ENCODE measurements around the gene CAPN14.

CAPN14 gene

GRCh38 chr2:31241625-31242270 is 24.4 kb upstream of the CAPN14 start:
- TF ChIP-seq, protein P1, sequence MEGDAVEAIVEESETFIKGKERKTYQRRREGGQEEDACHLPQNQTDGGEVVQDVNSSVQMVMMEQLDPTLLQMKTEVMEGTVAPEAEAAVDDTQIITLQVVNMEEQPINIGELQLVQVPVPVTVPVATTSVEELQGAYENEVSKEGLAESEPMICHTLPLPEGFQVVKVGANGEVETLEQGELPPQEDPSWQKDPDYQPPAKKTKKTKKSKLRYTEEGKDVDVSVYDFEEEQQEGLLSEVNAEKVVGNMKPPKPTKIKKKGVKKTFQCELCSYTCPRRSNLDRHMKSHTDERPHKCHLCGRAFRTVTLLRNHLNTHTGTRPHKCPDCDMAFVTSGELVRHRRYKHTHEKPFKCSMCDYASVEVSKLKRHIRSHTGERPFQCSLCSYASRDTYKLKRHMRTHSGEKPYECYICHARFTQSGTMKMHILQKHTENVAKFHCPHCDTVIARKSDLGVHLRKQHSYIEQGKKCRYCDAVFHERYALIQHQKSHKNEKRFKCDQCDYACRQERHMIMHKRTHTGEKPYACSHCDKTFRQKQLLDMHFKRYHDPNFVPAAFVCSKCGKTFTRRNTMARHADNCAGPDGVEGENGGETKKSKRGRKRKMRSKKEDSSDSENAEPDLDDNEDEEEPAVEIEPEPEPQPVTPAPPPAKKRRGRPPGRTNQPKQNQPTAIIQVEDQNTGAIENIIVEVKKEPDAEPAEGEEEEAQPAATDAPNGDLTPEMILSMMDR (conservative IDR thresholded peaks at IDR 0.05; ENCODE audit: low read depth, low read length) = no peak
- DNase-seq (ENCODE audit: low read depth) = no peak
- no peak overlapping the region for H3K4me3 ChIP-seq (ENCODE audit: low read length)

GRCh38 chr2:31240381-31241365 is 23.4 kb upstream of the CAPN14 start:
- no peak for DNase-seq (ENCODE audit: low read depth)
- TF ChIP-seq, protein P1 (conservative IDR thresholded peaks at IDR 0.05; ENCODE audit: low read depth, low read length) = no peak
- H3K4me3 ChIP-seq (ENCODE audit: low read length) = no peak overlapping the region

DNA sequence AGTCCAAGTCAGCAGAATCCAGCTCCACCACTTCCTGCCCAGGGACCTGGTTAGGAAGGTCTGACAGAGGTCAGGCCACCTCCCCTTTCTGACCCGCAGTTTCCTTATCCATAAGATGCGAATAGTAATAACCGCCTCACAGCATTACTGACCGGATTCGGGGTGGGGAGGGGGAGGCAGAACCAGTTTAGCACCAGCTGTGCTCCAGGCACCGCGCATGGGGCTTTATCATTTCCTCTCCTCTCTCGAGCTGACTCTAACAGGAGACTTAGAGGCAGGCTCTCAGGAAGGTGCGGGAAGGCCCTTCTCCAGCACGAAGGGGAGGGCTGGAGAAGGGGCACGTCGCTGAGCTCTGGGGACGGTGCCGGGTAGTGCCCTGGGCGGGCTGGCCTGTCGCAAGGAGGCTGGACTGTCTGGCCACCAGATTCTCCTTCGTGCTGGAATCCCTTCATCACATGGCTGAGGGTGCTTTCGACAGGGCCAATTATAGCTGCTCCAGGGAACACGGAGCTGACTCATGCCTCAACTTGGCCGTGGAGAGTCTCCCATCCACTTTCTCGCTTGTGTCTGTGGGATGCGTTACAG is 22.4 kb upstream of the CAPN14 start:
- H3K4me3 ChIP-seq (ENCODE audit: low read length) = no peak overlapping the region
- peak; percentile 76 for DNase-seq (ENCODE audit: low read depth)
- TF ChIP-seq, protein P1 (conservative IDR thresholded peaks at IDR 0.05; ENCODE audit: low read depth, low read length) = no peak

- TF ChIP-seq, protein P1 (conservative IDR thresholded peaks at IDR 0.05; ENCODE audit: low read depth, low read length) = no peak
- no peak overlapping the region for H3K4me3 ChIP-seq (ENCODE audit: low read length)
- DNase-seq (ENCODE audit: low read depth) = no peak
These were observed 21.7 kb upstream of the CAPN14 start for GRCh38 chr2:31238906-31239592.

- TF ChIP-seq, protein P1 (conservative IDR thresholded peaks at IDR 0.05; ENCODE audit: low read depth, low read length) = no peak
- H3K4me3 ChIP-seq (ENCODE audit: low read length) = no peak overlapping the region
- no peak for DNase-seq (ENCODE audit: low read depth)
These were observed 21.0 kb upstream of the CAPN14 start for GRCh38 chr2:31238126-31238905.

DNA sequence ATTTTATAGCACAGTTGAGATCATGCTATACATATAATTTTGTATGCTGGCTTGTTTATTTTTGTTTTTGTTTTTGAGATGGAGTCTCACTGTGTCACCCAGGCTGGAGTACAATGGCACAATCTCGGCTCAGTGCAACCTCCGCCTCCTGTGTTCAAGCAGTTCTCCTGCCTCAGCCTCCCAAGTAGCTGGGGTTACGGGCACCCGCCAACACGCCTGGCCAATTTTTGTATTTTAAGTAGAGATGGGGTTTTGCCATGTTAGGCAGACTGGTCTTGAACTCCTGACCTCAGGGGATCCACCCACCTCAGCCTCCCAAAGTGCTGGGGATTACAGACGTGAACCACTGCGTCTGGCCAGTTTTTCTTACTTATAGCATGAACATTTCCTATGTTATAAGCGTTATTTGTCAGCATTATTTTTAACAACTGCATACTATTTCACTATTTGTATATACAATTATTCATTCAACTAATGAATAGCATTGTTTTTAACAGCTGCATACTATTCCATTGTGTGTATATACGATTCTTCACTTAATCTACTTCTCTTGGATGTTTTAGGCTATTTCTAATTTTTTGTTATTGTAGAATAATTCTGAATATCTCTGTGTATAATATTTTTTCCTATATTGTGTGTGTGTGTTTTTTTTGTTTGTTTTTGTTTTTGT is 20.2 kb upstream of the CAPN14 start:
- no peak for DNase-seq (ENCODE audit: low read depth)
- TF ChIP-seq, protein P1 (conservative IDR thresholded peaks at IDR 0.05; ENCODE audit: low read depth, low read length) = no peak
- no peak overlapping the region for H3K4me3 ChIP-seq (ENCODE audit: low read length)
